ENCODE measurements around the gene PCDH11X.
"Not testable (repeated sequence)": the region's sequence is repeated elsewhere in the genome, so short reads cannot be mapped to it uniquely, and the experiment has no call there.

The PCDH11X gene

GRCh38 chrX:91825321-91825720 is 46.1 kb downstream of the PCDH11X start:
- not testable (repeated sequence) for H3K9me3 ChIP-seq (ENCODE audit: control insufficient read depth, insufficient read depth, low read length); H3K36me3 ChIP-seq (ENCODE audit: control insufficient read depth, insufficient read depth, low read length); H3K4me1 ChIP-seq (ENCODE audit: control insufficient read depth, insufficient read depth, low read length); H3K9ac ChIP-seq (ENCODE audit: low read depth, low read length); H3K4me3 ChIP-seq (ENCODE audit: low read depth, low read length); H3K27ac ChIP-seq (ENCODE audit: low read depth, low read length); H3K27me3 ChIP-seq (ENCODE audit: control insufficient read depth, insufficient read depth, low read length)

Measured in HUES48 (cell line).